ENCODE measurements around the gene RPL5.
A peak's percentile ranks its signal among the peaks of the same experiment; 100 is the strongest.

RPL5 gene

GRCh38 chr1:92820024-92820423 lies 11.8 kb upstream of the RPL5 start:
- DNase-seq (ENCODE audit: low spot score), result no peak

GRCh38 chr1:92820551-92820950 lies 11.3 kb upstream of the RPL5 start:
- DNase-seq (ENCODE audit: low spot score), result peak; percentile 44

GRCh38 chr1:92822879-92823278 lies 9.0 kb upstream of the RPL5 start:
- DNase-seq (ENCODE audit: low spot score), result no peak

- no peak for DNase-seq (ENCODE audit: low spot score)
Observed at GRCh38 chr1:92826792-92827191, 5.0 kb upstream of the RPL5 start.

GRCh38 chr1:92831368-92831761 lies 475 bp upstream of the RPL5 start:
- DNase-seq (ENCODE audit: low spot score), result no peak

- no peak for DNase-seq (ENCODE audit: low spot score)
Observed at GRCh38 chr1:92832537-92833114, 786 bp downstream of the RPL5 start.

- no peak for DNase-seq (ENCODE audit: low spot score)
Observed at GRCh38 chr1:92833840-92834239, 2.0 kb downstream of the RPL5 start.

GRCh38 chr1:92834617-92835016 lies 2.8 kb downstream of the RPL5 start:
- no peak for DNase-seq (ENCODE audit: low spot score)

- DNase-seq (ENCODE audit: low spot score), result peak; percentile 55
Observed at GRCh38 chr1:92837062-92837461, 5.2 kb downstream of the RPL5 start.

GRCh38 chr1:92838519-92838918 lies 6.7 kb downstream of the RPL5 start:
- DNase-seq (ENCODE audit: low spot score), result peak; percentile 56

GRCh38 chr1:92839442-92839841 lies 7.6 kb downstream of the RPL5 start:
- DNase-seq (ENCODE audit: low spot score), result no peak

- no peak for DNase-seq (ENCODE audit: low spot score)
Observed at GRCh38 chr1:92840600-92840999, 8.8 kb downstream of the RPL5 start.

- DNase-seq (ENCODE audit: low spot score), result no peak
Observed at GRCh38 chr1:92842082-92843045, 10.5 kb downstream of the RPL5 start.

- DNase-seq (ENCODE audit: low spot score), result no peak
Observed at GRCh38 chr1:92843046-92843423, 11.2 kb downstream of the RPL5 start.

- no peak for DNase-seq (ENCODE audit: low spot score)
Observed at GRCh38 chr1:92843429-92844352, 11.9 kb downstream of the RPL5 start.

- no peak for DNase-seq (ENCODE audit: low spot score)
Observed at GRCh38 chr1:92844439-92844838, 12.6 kb downstream of the RPL5 start.

GRCh38 chr1:92845908-92846307 lies 14.1 kb downstream of the RPL5 start:
- no peak for DNase-seq (ENCODE audit: low spot score)

GRCh38 chr1:92848201-92848600 lies 16.4 kb downstream of the RPL5 start:
- no peak for DNase-seq (ENCODE audit: low spot score)

- no peak for DNase-seq (ENCODE audit: low spot score)
Observed at GRCh38 chr1:92850019-92850418, 18.2 kb downstream of the RPL5 start.

GRCh38 chr1:92851729-92852128 lies 19.9 kb downstream of the RPL5 start:
- no peak for DNase-seq (ENCODE audit: low spot score)

GRCh38 chr1:92853299-92853698 lies 21.5 kb downstream of the RPL5 start:
- DNase-seq (ENCODE audit: low spot score), result no peak

GRCh38 chr1:92854101-92854785 lies 22.4 kb downstream of the RPL5 start:
- no peak for DNase-seq (ENCODE audit: low spot score)
